B cell (primary cell): ENCODE measurements around the gene NCAM1. TPM values are rescaled to one million over a fixed set of nuclear protein-coding genes. Genes with fewer than 3 reads are reported as not detected.

Experiments
- ATAC-seq: fragments of 200-7000 bp; cut with Tn5 transposase; one replicate; pipeline ENCODE4 v1.10.0; 2021; ENCODE audit warnings: low read depth, mild to moderate bottlenecking, moderate number of reproducible peaks, moderate library complexity
- CTCF ChIA-PET: fragments of 350-600 bp; sonication (Branson Sonifier 250); formaldehyde crosslinking; loops from one replicate; lab custom pipeline; 2021; ENCODE audit warnings: antibody characterized with exemption, inconsistent platforms; lab: Charles Lee
- POLR2A ChIA-PET: fragments of 350-600 bp; sonication (Branson Sonifier 250); formaldehyde crosslinking; loops from one replicate; lab custom pipeline; 2021; ENCODE audit warnings: antibody characterized with exemption; lab: Charles Lee
- DNase-seq: peaks from one replicate; pipeline ENCODE4 v3.0.0; 2013
- H2AFZ ChIP-seq: 2 replicates; pipeline ENCODE4 v1.6.1; 2012; ENCODE audit warnings: mild to moderate bottlenecking, low read depth, low read length; ENCODE audit not compliant: insufficient read depth, poor library complexity, severe bottlenecking
- H3K27ac ChIP-seq, 2 donors: 1 replicate in 1 of 2; 2 replicates in 1 of 2; pipeline ENCODE4 v1.5.1; 2012 to 2013; ENCODE audit warnings: low read length in 2 of 2, mild to moderate bottlenecking in 2 of 2, moderate library complexity in 1 of 2
- H3K27me3 ChIP-seq, 4 experiments: fragments of 200-600 bp in 1 of 4; sonication (generic) in 1 of 4; replicated peaks in 1 of 4; 1 replicate in 2 of 4; 2 replicates in 2 of 4; pipeline versions ENCODE4 v1.6.1 to v1.7.0; 2013 to 2016; ENCODE audit warnings: low read length in 3 of 4, mild to moderate bottlenecking in 2 of 4, mixed read lengths in 1 of 4, moderate library complexity in 1 of 4; ENCODE audit not compliant: insufficient read depth in 4 of 4, control insufficient read depth in 3 of 4; ENCODE audit errors: control extremely low read depth in 1 of 4
- H3K36me3 ChIP-seq, 2 experiments: replicated peaks in 1 of 2; 1 replicate in 1 of 2; 2 replicates in 1 of 2; pipeline versions ENCODE4 v1.6.1 to v1.7.1; 2013; ENCODE audit warnings: low read length in 1 of 2; ENCODE audit not compliant: insufficient read depth in 2 of 2, control insufficient read depth in 1 of 2; ENCODE audit errors: control extremely low read depth in 1 of 2, extremely low read depth in 1 of 2
- H3K4me1 ChIP-seq, 2 donors: fragments of 200-600 bp in 1 of 2; sonication (generic) in 1 of 2; 1 replicate in 1 of 2; 2 replicates in 1 of 2; pipeline versions ENCODE4 v1.5.1 to v1.6.1; 2013 to 2017; ENCODE audit warnings: low read length in 2 of 2; ENCODE audit not compliant: control insufficient read depth in 2 of 2, insufficient read depth in 2 of 2
- H3K4me2 ChIP-seq: replicated peaks from 2 replicates; pipeline ENCODE3; 2012; ENCODE audit warnings: mild to moderate bottlenecking, low read depth, low read length; ENCODE audit not compliant: poor library complexity, severe bottlenecking
- H3K4me3 ChIP-seq, 5 experiments: fragments of 200-600 bp in 1 of 5; sonication (generic) in 1 of 5; 1 replicate in 3 of 5; 2 replicates in 2 of 5; pipeline versions ENCODE4 v1.5.1 to v1.7.0; 2011 to 2016; ENCODE audit warnings: low read length in 4 of 5, mild to moderate bottlenecking in 4 of 5, low read depth in 2 of 5, control low read depth in 1 of 5, moderate library complexity in 1 of 5; ENCODE audit not compliant: insufficient read depth in 1 of 5; ENCODE audit errors: control extremely low read depth in 1 of 5, extremely low read depth in 1 of 5
- H3K79me2 ChIP-seq: fragments of 200-600 bp; sonication (generic); one replicate; pipeline ENCODE4 v1.6.0; 2016; ENCODE audit warnings: low read length; ENCODE audit not compliant: control insufficient read depth, insufficient read depth
- H3K9ac ChIP-seq: fragments of 200-600 bp; sonication (generic); 2 replicates; pipeline ENCODE4 v1.6.1; 2017; ENCODE audit warnings: mild to moderate bottlenecking, low read length, moderate library complexity
- H3K9me3 ChIP-seq, 3 donors: one replicate each; pipeline versions ENCODE4 v1.6.1 to v1.7.1; 2013; ENCODE audit warnings: low read length in 2 of 3; ENCODE audit not compliant: control insufficient read depth in 2 of 3, insufficient read depth in 1 of 3; ENCODE audit errors: control extremely low read depth in 1 of 3
- H4K20me1 ChIP-seq: 2 replicates; pipeline ENCODE4 v1.6.0; 2012; ENCODE audit warnings: mild to moderate bottlenecking, low read length; ENCODE audit not compliant: insufficient read depth, control insufficient read depth, poor library complexity, severe bottlenecking
- H3K27ac Mint-ChIP-seq: one replicate; pipeline ENCODE4 v1.8.0; 2021; ENCODE audit warnings: mixed read lengths
- H3K27me3 Mint-ChIP-seq: one replicate; pipeline ENCODE4 v1.8.0; 2021; ENCODE audit warnings: mixed read lengths
- H3K4me1 Mint-ChIP-seq: one replicate; pipeline ENCODE4 v1.8.0; 2021; ENCODE audit warnings: mixed read lengths
- H3K4me3 Mint-ChIP-seq: one replicate; pipeline ENCODE4 v1.8.0; 2021; ENCODE audit warnings: mixed read lengths
- H3K9me3 Mint-ChIP-seq: one replicate; pipeline ENCODE4 v1.8.0; 2022; ENCODE audit warnings: mixed read lengths; ENCODE audit not compliant: insufficient read depth
- EZH2 ChIP-seq: IDR thresholded peaks from 2 replicates; pipeline ENCODE4 v1.6.1; 2012; ENCODE audit warnings: borderline replicate concordance, low read depth, mild to moderate bottlenecking, moderate library complexity, low read length; ENCODE audit not compliant: insufficient read depth, poor library complexity, severe bottlenecking
- WGBS: methylation state at CpG from one replicate; pipeline ENCODE4 v1.1.5; 2013; ENCODE audit warnings: missing lambda C conversion rate; ENCODE audit not compliant: insufficient coverage; 5-methylcytosine and 5-hydroxymethylcytosine counted together
- intact Hi-C: fragments of 100-400 bp; cut with micrococcal nuclease; formaldehyde crosslinking; loops from one replicate; pipeline ENCODE4 v1.10.0; 2022
- polyA plus RNA-seq: library from polyadenylated mRNA; depleted of rRNA; stranded (reverse); fragments of >200 nt; gene quantifications from 2 replicates; pipeline ENCODE4 v1.2.3, GENCODE V29; 2012
- total RNA-seq, 2 donors: library from RNA; stranded (reverse); fragments of 120-200 nt in 1 of 2; gene quantifications; 1 replicate in 1 of 2; 2 replicates in 1 of 2; pipeline versions ENCODE4 v1.2.3 to v1.2.4, GENCODE V29; 2013 to 2022
- TF ChIP-seq, protein P1 (sequence below): fragments of 200-600 bp; IDR thresholded peaks from one replicate; pipeline ENCODE4 v1.8.0; 2022; ENCODE audit warnings: antibody characterized with exemption, mild to moderate bottlenecking

The NCAM1 gene
- total and polyA plus RNA-seq, 2 donors (not counting 1 experiment from before 2014, with no cell fraction given) = 0.37 TPM; not detected in 1

DNA sequence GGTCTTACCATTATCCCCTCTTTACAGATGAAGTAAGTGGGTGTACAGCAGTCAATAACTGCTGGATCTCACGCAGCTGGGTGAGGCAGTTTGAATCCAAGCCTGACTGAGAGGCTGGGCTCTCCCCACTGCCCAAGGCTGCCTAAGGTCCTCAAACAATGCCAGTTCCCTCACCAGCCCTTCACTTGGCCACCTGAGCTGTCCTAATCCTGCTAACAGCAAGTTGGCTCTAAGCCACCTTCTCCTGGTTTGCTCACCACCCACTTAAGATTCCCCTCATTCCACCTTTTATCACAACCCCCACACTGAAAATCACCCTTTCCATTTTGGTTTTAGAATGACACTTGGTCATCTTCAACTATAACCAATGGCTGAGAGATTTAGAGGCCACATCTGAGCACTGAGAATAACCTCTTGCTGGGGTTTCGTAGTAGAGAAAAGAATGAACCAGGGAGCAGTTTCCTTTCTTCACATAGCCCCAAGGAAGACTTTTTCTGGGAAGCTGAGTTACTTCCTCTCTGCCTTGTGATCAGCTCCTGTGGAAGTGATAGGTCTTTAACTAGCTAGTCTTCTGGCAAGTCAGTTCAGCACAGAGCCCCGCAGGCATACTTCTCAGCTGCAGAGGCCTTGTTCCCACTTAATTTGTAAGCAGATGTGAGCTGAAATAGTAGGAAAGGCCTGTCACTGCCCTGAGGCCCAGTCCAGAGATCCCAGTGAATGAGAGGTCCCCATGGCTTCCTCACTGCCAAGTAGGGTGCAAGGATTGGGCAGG is 295.4 kb downstream of the NCAM1 start:
- CTCF ChIA-PET = no interaction called here
- POLR2A ChIA-PET = no interaction called here
- ATAC-seq (no peak), DNase-seq (no peak)
- no peak overlapping the region for H2AFZ ChIP-seq
- no peak overlapping the region for H3K4me2 ChIP-seq
- no peaks in the 10 kb centered on the region for H3K9me3 ChIP-seq
- H3K9ac ChIP-seq = no peak overlapping the region
- no peaks in the 10 kb centered on the region for H3K79me2 ChIP-seq
- Mint-ChIP-seq H3K4me3 (no peak overlapping the region), H3K4me1 (no peaks in the 10 kb centered on the region), H3K27me3 (peaks cover 12% of the 10 kb centered on the region), H3K27ac (no peak overlapping the region), H3K9me3 (no peaks in the 10 kb centered on the region)
- WGBS = 87% methylated on average over 2 of the region's 3 CpGs
- H3K4me1 ChIP-seq = no peaks in the 10 kb centered on the region
- H3K27ac ChIP-seq = no peak overlapping the region
- TF ChIP-seq, protein P1, sequence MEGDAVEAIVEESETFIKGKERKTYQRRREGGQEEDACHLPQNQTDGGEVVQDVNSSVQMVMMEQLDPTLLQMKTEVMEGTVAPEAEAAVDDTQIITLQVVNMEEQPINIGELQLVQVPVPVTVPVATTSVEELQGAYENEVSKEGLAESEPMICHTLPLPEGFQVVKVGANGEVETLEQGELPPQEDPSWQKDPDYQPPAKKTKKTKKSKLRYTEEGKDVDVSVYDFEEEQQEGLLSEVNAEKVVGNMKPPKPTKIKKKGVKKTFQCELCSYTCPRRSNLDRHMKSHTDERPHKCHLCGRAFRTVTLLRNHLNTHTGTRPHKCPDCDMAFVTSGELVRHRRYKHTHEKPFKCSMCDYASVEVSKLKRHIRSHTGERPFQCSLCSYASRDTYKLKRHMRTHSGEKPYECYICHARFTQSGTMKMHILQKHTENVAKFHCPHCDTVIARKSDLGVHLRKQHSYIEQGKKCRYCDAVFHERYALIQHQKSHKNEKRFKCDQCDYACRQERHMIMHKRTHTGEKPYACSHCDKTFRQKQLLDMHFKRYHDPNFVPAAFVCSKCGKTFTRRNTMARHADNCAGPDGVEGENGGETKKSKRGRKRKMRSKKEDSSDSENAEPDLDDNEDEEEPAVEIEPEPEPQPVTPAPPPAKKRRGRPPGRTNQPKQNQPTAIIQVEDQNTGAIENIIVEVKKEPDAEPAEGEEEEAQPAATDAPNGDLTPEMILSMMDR = no peak
- no peak for TF ChIP-seq EZH2
- H3K27me3 ChIP-seq = peaks cover 0 to 3% (median 1%) of the 10 kb centered on the region in 4 experiments
- intact Hi-C loops = no loop called here
- H4K20me1 ChIP-seq = no peaks in the 10 kb centered on the region
- H3K4me3 ChIP-seq = no peak overlapping the region
- H3K36me3 ChIP-seq = no peaks in the 10 kb centered on the region

DNA sequence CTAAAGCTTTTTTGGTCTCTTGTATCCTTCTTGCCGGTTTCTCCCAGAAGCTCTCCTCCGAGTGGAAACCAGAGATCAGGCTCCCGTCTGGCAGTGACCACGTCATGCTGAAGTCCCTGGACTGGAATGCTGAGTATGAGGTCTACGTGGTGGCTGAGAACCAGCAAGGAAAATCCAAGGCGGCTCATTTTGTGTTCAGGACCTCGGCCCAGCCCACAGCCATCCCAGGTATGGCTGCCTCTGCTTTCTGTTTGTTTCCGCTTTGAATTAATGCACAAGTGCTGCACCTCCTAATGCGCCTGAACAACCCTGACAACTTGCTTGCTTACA is 298.8 kb downstream of the NCAM1 start:
- intact Hi-C loops = no loop called here
- no peak for ATAC-seq
- H3K27me3 Mint-ChIP-seq = peaks cover 12% of the 10 kb centered on the region

More for the DNA sequence above, 298.8 kb downstream of the NCAM1 start:
- no peaks in the 10 kb centered on the region for H4K20me1 ChIP-seq
- no peaks in the 10 kb centered on the region for H3K79me2 ChIP-seq
- H3K9ac ChIP-seq = no peak overlapping the region
- H3K9me3 ChIP-seq = peaks cover 0 to 3% (median 0%) of the 10 kb centered on the region in 3 donors
- Mint-ChIP-seq H3K4me3 (no peak overlapping the region), H3K4me1 (peaks cover 15% of the 10 kb centered on the region), H3K27ac (no peak overlapping the region), H3K9me3 (no peaks in the 10 kb centered on the region)
- H3K4me3 ChIP-seq = no peak overlapping the region
- WGBS = 97% methylated on average over 9 of the region's 9 CpGs
- ChIA-PET POLR2A (no interaction called here), CTCF (no interaction called here)
- H3K27ac ChIP-seq = no peak overlapping the region
- H3K36me3 ChIP-seq = no peaks in the 10 kb centered on the region
- TF ChIP-seq, protein P1 = no peak
- no peak for TF ChIP-seq EZH2
- peaks cover 0 to 2% (median 0%) of the 10 kb centered on the region in 4 experiments for H3K27me3 ChIP-seq
- no peak overlapping the region for H3K4me2 ChIP-seq
- H3K4me1 ChIP-seq = no peaks in the 10 kb centered on the region
- no peak for DNase-seq
- no peak overlapping the region for H2AFZ ChIP-seq
